Measurements from ENCODE around the gene APIP.

APIP gene, protein sequence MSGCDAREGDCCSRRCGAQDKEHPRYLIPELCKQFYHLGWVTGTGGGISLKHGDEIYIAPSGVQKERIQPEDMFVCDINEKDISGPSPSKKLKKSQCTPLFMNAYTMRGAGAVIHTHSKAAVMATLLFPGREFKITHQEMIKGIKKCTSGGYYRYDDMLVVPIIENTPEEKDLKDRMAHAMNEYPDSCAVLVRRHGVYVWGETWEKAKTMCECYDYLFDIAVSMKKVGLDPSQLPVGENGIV

DNA sequence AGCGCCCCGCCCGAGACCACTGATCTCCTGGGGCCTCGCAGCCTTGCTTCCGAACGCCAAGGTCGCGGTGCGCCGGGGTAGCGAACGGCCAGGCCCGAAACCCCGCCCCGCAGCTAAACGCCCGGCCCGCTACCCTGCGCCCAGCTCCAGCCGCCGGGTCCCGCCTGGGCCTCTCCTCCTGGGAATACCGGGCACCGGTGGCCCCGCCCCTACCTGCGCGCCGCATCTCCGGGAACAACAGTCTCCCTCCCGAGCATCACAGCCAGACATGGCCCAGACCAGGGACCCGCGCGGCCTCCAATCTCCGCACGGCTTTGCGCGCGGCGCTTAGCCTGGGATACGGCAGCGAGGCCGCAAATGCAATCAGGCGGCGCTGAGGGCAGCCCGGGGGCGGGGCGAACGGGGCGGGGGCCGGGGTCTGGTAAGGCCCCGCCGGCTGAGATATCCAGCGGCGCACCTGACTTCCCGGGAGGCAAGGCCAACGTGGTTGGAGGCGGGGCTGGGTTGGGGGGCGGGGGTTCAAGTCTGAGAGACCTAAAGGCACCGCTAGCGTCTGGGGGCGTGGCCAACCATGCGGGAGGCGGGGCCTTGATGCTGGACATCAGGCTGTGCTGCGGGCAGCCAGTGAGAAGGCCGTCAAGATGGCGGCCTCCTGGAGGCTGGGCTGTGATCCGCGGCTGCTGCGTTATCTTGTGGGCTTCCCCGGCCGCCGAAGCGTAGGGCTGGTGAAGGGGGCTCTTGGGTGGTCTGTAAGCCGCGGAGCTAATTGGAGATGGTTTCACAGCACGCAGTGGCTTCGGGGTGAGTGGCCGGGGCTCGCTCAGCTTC, at the start of gene APIP, which contains the start of gene PDHX:
TSS of gene APIP (minus strand) at position 365 of the 828 bp plus-strand sequence. CDS start at position 270, 95 bp downstream.
TSS of gene PDHX (plus strand) at position 604 of the 828 bp plus-strand sequence. CDS start at position 642, 38 bp downstream.
- Histone ChIP-seq H3K36me3 (ENCODE audit: control insufficient read depth, insufficient read depth, low read length) (no peaks in the 10 kb centered on the region), H3K4me3 (replicated peaks; ENCODE audit: low read depth, low read length) (peak within 1 kb of the TSS; percentile 89), H3K27me3 (replicated peaks; ENCODE audit: control insufficient read depth, insufficient read depth, low read length) (no peaks in the 10 kb centered on the region)
- peak; percentile 98 for DNase-seq (ENCODE audit: extremely low read depth, insufficient read length)
- TF ChIP-seq, protein P1, sequence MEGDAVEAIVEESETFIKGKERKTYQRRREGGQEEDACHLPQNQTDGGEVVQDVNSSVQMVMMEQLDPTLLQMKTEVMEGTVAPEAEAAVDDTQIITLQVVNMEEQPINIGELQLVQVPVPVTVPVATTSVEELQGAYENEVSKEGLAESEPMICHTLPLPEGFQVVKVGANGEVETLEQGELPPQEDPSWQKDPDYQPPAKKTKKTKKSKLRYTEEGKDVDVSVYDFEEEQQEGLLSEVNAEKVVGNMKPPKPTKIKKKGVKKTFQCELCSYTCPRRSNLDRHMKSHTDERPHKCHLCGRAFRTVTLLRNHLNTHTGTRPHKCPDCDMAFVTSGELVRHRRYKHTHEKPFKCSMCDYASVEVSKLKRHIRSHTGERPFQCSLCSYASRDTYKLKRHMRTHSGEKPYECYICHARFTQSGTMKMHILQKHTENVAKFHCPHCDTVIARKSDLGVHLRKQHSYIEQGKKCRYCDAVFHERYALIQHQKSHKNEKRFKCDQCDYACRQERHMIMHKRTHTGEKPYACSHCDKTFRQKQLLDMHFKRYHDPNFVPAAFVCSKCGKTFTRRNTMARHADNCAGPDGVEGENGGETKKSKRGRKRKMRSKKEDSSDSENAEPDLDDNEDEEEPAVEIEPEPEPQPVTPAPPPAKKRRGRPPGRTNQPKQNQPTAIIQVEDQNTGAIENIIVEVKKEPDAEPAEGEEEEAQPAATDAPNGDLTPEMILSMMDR (IDR thresholded peaks at IDR 0.05; ENCODE audit: insufficient read depth, low read length, poor library complexity, severe bottlenecking), result no peak

DNA sequence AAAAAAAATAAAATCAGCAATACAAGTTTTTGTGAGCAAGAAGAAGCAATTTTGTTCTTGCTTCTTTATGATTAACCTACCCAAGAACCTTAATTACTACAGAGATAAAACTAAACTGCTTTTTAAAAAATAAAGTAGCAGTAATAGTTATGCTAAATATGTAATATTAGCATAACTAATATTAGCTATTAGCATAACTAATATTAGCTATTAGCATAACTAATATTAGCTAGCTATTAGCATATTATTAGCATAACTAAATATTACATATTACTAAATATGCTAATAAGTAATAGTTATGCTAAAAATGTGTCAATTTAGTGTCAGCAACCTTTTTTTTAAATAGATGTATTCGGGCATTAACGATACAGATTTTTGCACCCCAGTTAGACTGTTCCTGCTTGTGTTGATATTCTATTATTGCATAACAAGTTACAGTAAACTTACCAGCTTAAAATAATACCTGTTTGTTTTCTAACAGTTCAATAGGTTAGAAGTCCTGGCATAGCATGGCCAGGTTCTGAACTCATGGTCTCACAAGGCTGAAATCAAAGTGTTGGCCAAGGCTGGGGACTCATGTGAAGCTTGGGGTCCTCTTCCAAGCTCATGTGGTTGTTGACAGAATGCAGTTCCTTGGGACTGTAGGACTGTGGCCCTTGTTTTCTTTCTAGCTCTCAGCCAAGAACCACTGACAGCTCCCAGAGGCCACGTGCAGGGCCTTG, 48.6 kb upstream of the APIP start:
- Histone ChIP-seq H3K36me3 (ENCODE audit: control insufficient read depth, insufficient read depth, low read length) (peaks cover 2% of the 10 kb centered on the region; the same call in 1 of the 2 replicates), H3K27me3 (replicated peaks; ENCODE audit: control insufficient read depth, insufficient read depth, low read length) (no peaks in the 10 kb centered on the region), H3K4me3 (replicated peaks; ENCODE audit: low read depth, low read length) (no peak overlapping the region)
- TF ChIP-seq, protein P1 (IDR thresholded peaks at IDR 0.05; ENCODE audit: insufficient read depth, low read length, poor library complexity, severe bottlenecking), result no peak
- DNase-seq (ENCODE audit: extremely low read depth, insufficient read length), result no peak

DNA sequence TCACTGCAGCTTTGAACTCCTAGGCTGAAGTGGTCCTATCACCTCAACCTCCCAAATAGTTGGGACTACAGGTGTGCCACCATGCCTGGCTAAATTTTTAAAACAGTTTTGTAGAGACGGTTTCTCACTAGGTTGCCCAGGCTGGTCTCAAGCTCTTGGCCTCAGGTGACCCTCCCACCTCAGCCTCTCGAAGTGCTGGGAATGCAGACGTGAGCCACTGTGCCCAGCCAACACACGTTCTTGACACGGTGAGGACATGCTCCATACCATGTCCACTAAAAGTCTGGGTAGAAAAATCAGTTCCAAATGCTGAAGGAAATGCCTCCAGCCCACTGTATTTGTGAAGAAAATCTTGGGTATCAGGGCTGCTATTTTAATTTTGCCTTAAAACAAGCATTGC, 47.2 kb upstream of the APIP start:
- Histone ChIP-seq H3K4me3 (replicated peaks; ENCODE audit: low read depth, low read length) (no peak overlapping the region), H3K27me3 (replicated peaks; ENCODE audit: control insufficient read depth, insufficient read depth, low read length) (no peaks in the 10 kb centered on the region), H3K36me3 (ENCODE audit: control insufficient read depth, insufficient read depth, low read length) (peaks cover 2% of the 10 kb centered on the region; the same call in 1 of the 2 replicates)
- DNase-seq (ENCODE audit: extremely low read depth, insufficient read length), result no peak
- TF ChIP-seq, protein P1 (IDR thresholded peaks at IDR 0.05; ENCODE audit: insufficient read depth, low read length, poor library complexity, severe bottlenecking), result no peak

DNA sequence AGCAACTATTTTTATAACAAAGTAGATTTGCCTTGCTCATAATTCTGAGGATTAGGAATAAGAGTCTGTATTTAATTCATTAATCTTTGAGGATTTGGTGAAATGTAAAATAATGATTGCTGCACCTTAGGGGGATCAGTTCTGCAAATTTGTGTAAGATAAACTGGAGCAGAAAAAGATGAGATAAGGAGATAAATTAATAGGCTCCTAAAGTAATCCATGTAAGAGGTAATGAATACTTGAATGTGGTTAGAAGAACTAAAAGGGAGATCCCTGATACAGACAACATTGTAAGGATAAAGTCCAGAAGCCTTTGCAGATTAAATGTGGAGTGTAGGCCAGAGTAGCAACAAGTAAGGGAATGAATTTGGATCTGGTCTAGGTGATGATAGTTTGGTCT, 45.9 kb upstream of the APIP start:
- TF ChIP-seq, protein P1 (IDR thresholded peaks at IDR 0.05; ENCODE audit: insufficient read depth, low read length, poor library complexity, severe bottlenecking), result no peak
- H3K36me3 ChIP-seq (ENCODE audit: control insufficient read depth, insufficient read depth, low read length), result peaks cover 2% of the 10 kb centered on the region; the same call in 1 of the 2 replicates

DNA sequence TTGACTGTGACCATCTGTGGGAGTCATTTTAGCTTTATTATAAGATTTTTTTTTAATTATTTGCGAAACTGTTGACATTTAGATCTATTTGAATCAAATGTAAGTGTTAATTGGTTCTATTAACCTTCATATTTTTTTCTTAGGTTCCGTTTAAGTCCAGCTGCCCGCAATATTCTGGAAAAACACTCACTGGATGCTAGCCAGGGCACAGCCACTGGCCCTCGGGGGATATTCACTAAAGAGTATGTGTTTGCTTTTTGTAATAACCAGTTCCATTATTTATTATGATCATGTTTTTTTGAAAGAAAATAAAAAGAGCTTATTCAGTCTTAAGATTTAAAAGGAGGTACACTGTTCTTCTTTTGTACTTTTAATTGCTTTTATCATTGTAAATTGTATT, 44.1 kb upstream of the APIP start:
- Histone ChIP-seq H3K4me3 (replicated peaks; ENCODE audit: low read depth, low read length) (no peak overlapping the region), H3K36me3 (ENCODE audit: control insufficient read depth, insufficient read depth, low read length) (peaks cover 2% of the 10 kb centered on the region; the same call in 1 of the 2 replicates), H3K27me3 (replicated peaks; ENCODE audit: control insufficient read depth, insufficient read depth, low read length) (no peaks in the 10 kb centered on the region)
- TF ChIP-seq, protein P1 (IDR thresholded peaks at IDR 0.05; ENCODE audit: insufficient read depth, low read length, poor library complexity, severe bottlenecking), result no peak
- DNase-seq (ENCODE audit: extremely low read depth, insufficient read length), result no peak

More for the DNA sequence above, 45.9 kb upstream of the APIP start:
- no peak for DNase-seq (ENCODE audit: extremely low read depth, insufficient read length)
- Histone ChIP-seq H3K4me3 (replicated peaks; ENCODE audit: low read depth, low read length) (no peak overlapping the region), H3K27me3 (replicated peaks; ENCODE audit: control insufficient read depth, insufficient read depth, low read length) (no peaks in the 10 kb centered on the region)

Data from GM06990 (cell line).